Naive thymus-derived CD4-positive, alpha-beta T cell (primary cell): ENCODE results near the gene MTOR. TPM values are rescaled to one million over a fixed set of nuclear protein-coding genes. Genes with fewer than 3 reads are reported as not detected.
"Not testable (repeated sequence)": the region's sequence is repeated elsewhere in the genome, so short reads cannot be mapped to it uniquely, and the experiment has no call there.

Source experiments
- ATAC-seq: fragments of 150-1000 bp; cut with Tn5 transposase; 2 replicates; pipeline ENCODE4 v1.10.0; 2021; ENCODE audit warnings: mild to moderate bottlenecking, moderate library complexity
- CTCF ChIA-PET: fragments of 350-600 bp; sonication (Branson Sonifier 250); formaldehyde crosslinking; loops from one replicate; lab custom pipeline; 2021; ENCODE audit warnings: antibody characterized with exemption; lab: Charles Lee
- POLR2A ChIA-PET: fragments of 350-600 bp; sonication (Branson Sonifier 250); formaldehyde crosslinking; loops from one replicate; lab custom pipeline; 2021; ENCODE audit warnings: antibody characterized with exemption, inconsistent platforms; lab: Charles Lee
- DNase-seq, 9 donors: peaks; one replicate each; pipeline versions ENCODE4 v3.0.0 to v3.0.0-alpha.2; 2020 to 2022; ENCODE audit warnings: mixed read lengths in 1 of 9
- H3K27ac ChIP-seq: one replicate; pipeline ENCODE4 v1.7.0; 2013; ENCODE audit warnings: mild to moderate bottlenecking, low read depth, low read length, moderate library complexity
- H3K27me3 ChIP-seq, 2 donors: one replicate each; pipeline ENCODE4 v1.7.0; 2013; ENCODE audit warnings: low read length in 2 of 2, mild to moderate bottlenecking in 2 of 2, moderate library complexity in 2 of 2; ENCODE audit not compliant: control insufficient read depth in 2 of 2, insufficient read depth in 2 of 2
- H3K36me3 ChIP-seq, 3 experiments: 1 replicate in 2 of 3; 2 replicates in 1 of 3; pipeline ENCODE4 v1.7.0; 2013; ENCODE audit warnings: low read length in 3 of 3, mild to moderate bottlenecking in 3 of 3, moderate library complexity in 1 of 3; ENCODE audit not compliant: insufficient read depth in 3 of 3, control insufficient read depth in 2 of 3
- H3K4me1 ChIP-seq, 2 donors: one replicate each; pipeline ENCODE4 v1.7.0; 2013; ENCODE audit warnings: low read length in 2 of 2, mild to moderate bottlenecking in 2 of 2, moderate library complexity in 1 of 2; ENCODE audit not compliant: control insufficient read depth in 2 of 2, insufficient read depth in 2 of 2
- H3K4me3 ChIP-seq: 2 replicates; pipeline ENCODE4 v1.7.0; 2013; ENCODE audit warnings: mild to moderate bottlenecking, low read length
- H3K9me3 ChIP-seq, 3 experiments: 1 replicate in 2 of 3; 2 replicates in 1 of 3; pipeline ENCODE4 v1.7.0; 2013; ENCODE audit warnings: low read length in 3 of 3; ENCODE audit not compliant: control insufficient read depth in 2 of 3
- H3K27ac Mint-ChIP-seq, 9 donors: one replicate each; pipeline ENCODE4 v1.8.0; 2020 to 2022; ENCODE audit warnings: mixed read lengths in 9 of 9, mild to moderate bottlenecking in 8 of 9, moderate library complexity in 5 of 9, inconsistent platforms in 2 of 9
- H3K27me3 Mint-ChIP-seq, 5 donors: one replicate each; pipeline ENCODE4 v1.8.0; 2021 to 2022; ENCODE audit warnings: mixed read lengths in 5 of 5, mild to moderate bottlenecking in 1 of 5
- H3K36me3 Mint-ChIP-seq, 5 donors: one replicate each; pipeline ENCODE4 v1.8.0; 2020 to 2022; ENCODE audit warnings: mixed read lengths in 5 of 5, mild to moderate bottlenecking in 3 of 5, inconsistent platforms in 1 of 5
- H3K4me1 Mint-ChIP-seq, 7 donors: one replicate each; pipeline ENCODE4 v1.8.0; 2020 to 2022; ENCODE audit warnings: mixed read lengths in 7 of 7, mild to moderate bottlenecking in 3 of 7, inconsistent platforms in 1 of 7
- H3K4me3 Mint-ChIP-seq, 10 donors: one replicate each; pipeline ENCODE4 v1.8.0; 2020 to 2022; ENCODE audit warnings: mild to moderate bottlenecking in 10 of 10, mixed read lengths in 10 of 10, moderate library complexity in 6 of 10, inconsistent platforms in 2 of 10
- H3K9me3 Mint-ChIP-seq, 11 donors: one replicate each; pipeline ENCODE4 v1.8.0; 2020 to 2022; ENCODE audit warnings: mixed read lengths in 11 of 11, mild to moderate bottlenecking in 4 of 11, inconsistent platforms in 1 of 11, moderate library complexity in 1 of 11
- intact Hi-C, 2 donors: fragments of 100-400 bp; cut with micrococcal nuclease; formaldehyde crosslinking; loops; one replicate each; pipeline ENCODE4 v1.15.1; 2023
- polyA plus RNA-seq, 2 donors: library from polyadenylated mRNA; unstranded; fragments of 300-500 nt; fragmentation: Illumina TruSeq; gene quantifications; one replicate each; pipeline ENCODE4 v1.2.3, GENCODE V29; 2021
- total RNA-seq, 6 experiments: library from RNA in 5 of 6; stranded (reverse) in 5 of 6; gene quantifications; 1 replicate in 5 of 6; 2 replicates in 1 of 6; pipeline ENCODE4 v1.2.3 and lab custom pipeline; 2021 to 2026

The MTOR gene
- total and polyA plus RNA-seq, 7 experiments from 2014 or later = 4.8 to 47.9 (median 44.8) TPM

DNA sequence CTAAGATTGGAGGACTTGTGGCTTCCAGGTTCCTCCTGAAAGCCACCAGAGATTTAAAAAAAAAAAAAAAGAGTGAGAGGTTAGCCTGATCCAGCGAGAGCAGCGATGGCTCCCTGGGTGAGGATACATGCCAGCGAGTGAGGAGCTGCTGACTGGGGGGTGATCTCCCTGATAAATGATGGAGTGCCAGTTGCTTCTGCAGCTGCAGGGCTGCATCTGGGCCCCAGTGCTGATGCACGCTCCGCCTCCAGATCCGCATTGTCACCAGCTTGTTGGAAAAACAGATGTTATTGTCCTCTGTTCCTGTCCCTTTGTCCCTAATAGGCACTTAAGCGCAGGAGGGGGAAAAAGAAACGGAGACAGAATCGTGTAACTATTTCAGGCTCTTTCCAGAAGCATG, 39.2 kb upstream of the MTOR start:
- Mint-ChIP-seq H3K4me1 (peaks cover 10 to 18% (median 11%) of the 10 kb centered on the region in 7 donors), H3K27me3 (no peaks in the 10 kb centered on the region), H3K9me3 (no peaks in the 10 kb centered on the region), H3K27ac (peak overlapping the region in 2 of 9 donors; percentile 13 to 55), H3K36me3 (peaks cover 0 to 9% (median 4%) of the 10 kb centered on the region in 5 donors), H3K4me3 (no peak overlapping the region)
- H3K36me3 ChIP-seq = no peaks in the 10 kb centered on the region
- H3K27ac ChIP-seq = no peak overlapping the region
- ChIA-PET POLR2A (interaction anchor here (0.6 kb wide), 1 partner anchor 18 kb away, joined by 4 read pairs; no protein-coding TSS in a partner anchor), CTCF (interaction anchor here (1.6 kb wide), 1 partner anchor 60 kb away, joined by 8 read pairs; no protein-coding TSS in a partner anchor)
- no peak for DNase-seq
- H3K27me3 ChIP-seq = no peaks in the 10 kb centered on the region
- peaks cover 0 to 5% of the 10 kb centered on the region in 2 donors for H3K4me1 ChIP-seq
- ATAC-seq = no peak
- H3K4me3 ChIP-seq = no peak overlapping the region
- intact Hi-C loops = no loop called here
- no peaks in the 10 kb centered on the region for H3K9me3 ChIP-seq

DNA sequence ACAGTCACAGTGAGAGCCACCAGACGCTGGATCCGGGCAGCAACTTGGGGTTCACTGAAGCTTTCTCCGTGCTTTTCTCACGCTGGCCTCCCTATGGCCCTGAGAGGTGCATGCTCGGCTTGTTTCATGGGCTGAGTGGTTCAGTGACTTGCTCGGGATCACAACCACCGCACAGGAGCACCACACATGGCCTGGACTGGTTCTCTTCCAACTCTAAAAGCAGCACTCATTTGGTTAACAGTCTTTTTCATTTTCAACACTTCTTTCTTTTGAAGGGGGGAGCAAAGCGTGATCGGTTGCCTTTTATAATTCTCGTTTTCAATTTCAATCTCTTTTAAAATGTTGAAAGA, 36.8 kb upstream of the MTOR start:
- ChIA-PET POLR2A (interaction anchor here (0.8 kb wide), 1 partner anchor 22 kb away, joined by 4 read pairs; no protein-coding TSS in a partner anchor), CTCF (no interaction called here)
- H3K9me3 ChIP-seq = no peaks in the 10 kb centered on the region
- peaks cover 0 to 26% of the 10 kb centered on the region in 2 donors for H3K4me1 ChIP-seq
- H3K27ac ChIP-seq = no peak overlapping the region
- H3K27me3 ChIP-seq = no peaks in the 10 kb centered on the region
- Mint-ChIP-seq H3K4me1 (peaks cover 19 to 39% (median 30%) of the 10 kb centered on the region in 7 donors), H3K27ac (peak overlapping the region in 8 of 9 donors; percentile 41 to 89 (median 73)), H3K4me3 (peak overlapping the region in 6 of 10 donors; percentile 10 to 67 (median 50)), H3K27me3 (no peaks in the 10 kb centered on the region), H3K36me3 (peaks cover 5 to 19% (median 9%) of the 10 kb centered on the region in 5 donors), H3K9me3 (no peaks in the 10 kb centered on the region)
- no peaks in the 10 kb centered on the region for H3K36me3 ChIP-seq
- ATAC-seq (no peak), DNase-seq (no peak)
- intact Hi-C loops = no loop called here
- H3K4me3 ChIP-seq = no peak overlapping the region

DNA sequence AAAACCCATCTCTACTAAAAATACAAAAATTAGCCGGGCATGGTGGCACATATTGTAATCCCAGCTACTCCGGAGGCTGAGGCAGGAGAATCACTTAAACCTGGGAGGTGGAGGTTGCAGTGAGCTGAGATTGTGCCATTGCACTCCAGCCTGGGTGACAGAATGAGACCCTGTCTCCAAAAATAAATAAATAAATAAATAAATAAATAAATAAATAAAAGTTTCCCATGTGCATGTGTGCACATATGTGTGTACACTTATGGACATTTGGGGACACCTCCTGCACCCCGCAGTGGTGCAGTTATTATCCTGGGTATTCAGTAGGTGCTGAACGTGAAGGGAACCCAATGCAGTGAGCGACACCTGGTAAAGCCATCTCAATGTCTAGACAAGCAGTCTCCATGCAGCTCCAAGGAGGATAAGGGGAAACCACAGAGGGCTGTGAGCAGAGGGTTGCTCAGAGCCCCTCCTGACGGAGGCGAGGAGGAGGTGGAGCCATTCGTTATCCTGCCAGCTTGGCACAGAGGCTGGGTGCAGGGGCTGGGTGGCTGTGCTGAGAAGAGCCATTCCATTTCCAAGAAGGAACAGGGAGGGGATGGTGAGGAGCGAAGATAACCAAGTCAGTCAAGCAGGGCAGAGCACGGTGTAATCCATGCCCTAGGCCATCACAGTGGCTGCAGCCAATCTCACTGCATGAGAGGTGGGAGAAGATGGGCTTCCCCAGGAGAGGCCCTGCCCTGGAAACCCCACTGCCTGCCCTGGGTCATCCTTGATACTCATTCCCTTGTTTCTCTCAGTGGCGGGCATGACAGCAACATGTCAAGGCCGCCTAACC, 36.3 kb upstream of the MTOR start:
- Histone ChIP-seq H3K4me1 (peaks cover 0 to 26% of the 10 kb centered on the region in 2 donors), H3K4me3 (no peak overlapping the region), H3K36me3 (no peaks in the 10 kb centered on the region), H3K27ac (no peak overlapping the region), H3K27me3 (no peaks in the 10 kb centered on the region), H3K9me3 (no peaks in the 10 kb centered on the region)
- H3K4me3 Mint-ChIP-seq = peak overlapping the region in 5 of 10 donors; percentile 10 to 67 (median 58)
- ChIA-PET POLR2A (no interaction called here), CTCF (no interaction called here)
- peaks cover 19 to 45% (median 34%) of the 10 kb centered on the region in 7 donors for H3K4me1 Mint-ChIP-seq
- ATAC-seq (no peak), DNase-seq (no peak)
- H3K9me3 Mint-ChIP-seq = no peaks in the 10 kb centered on the region
- H3K27ac Mint-ChIP-seq = peak overlapping the region in 7 of 9 donors; percentile 41 to 89 (median 67)
- intact Hi-C loops = no loop called here
- peaks cover 5 to 19% (median 9%) of the 10 kb centered on the region in 5 donors for H3K36me3 Mint-ChIP-seq
- no peaks in the 10 kb centered on the region for H3K27me3 Mint-ChIP-seq

DNA sequence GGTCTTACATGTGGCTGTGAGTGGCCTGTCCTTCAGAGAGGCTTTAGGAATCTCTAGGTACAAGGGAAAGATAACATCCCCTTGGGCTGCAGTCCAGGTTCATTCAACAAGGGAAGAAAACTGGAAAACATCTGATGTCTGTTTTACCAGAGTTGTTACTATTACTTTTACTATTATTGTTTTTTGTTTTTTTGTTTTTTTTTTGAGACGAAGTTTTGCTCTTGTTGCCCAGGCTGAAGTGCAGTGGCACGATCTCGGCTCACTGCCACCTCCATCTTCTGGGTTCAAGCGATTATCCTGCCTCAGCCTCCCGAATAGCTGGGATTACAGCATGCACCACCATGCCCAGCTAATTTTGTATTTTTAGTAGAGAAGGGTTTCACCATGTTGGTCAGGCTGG, 35.4 kb upstream of the MTOR start:
- CTCF ChIA-PET = interaction anchor here (0.6 to 3.4 kb wide), 2 partner anchors 55 to 369 kb away, joined by 3 to 37 read pairs; no protein-coding TSS in a partner anchor
- POLR2A ChIA-PET, H3K36me3 ChIP-seq, ATAC-seq, H3K4me3 ChIP-seq, H3K27me3 ChIP-seq, H3K27me3 Mint-ChIP-seq, H3K27ac ChIP-seq, DNase-seq, H3K4me3 Mint-ChIP-seq, intact Hi-C loops, H3K9me3 ChIP-seq, H3K9me3 Mint-ChIP-seq: not testable (repeated sequence)
- peaks cover 0 to 26% of the 10 kb centered on the region in 2 donors for H3K4me1 ChIP-seq
- Mint-ChIP-seq H3K4me1 (peaks cover 20 to 54% (median 41%) of the 10 kb centered on the region in 7 donors), H3K36me3 (peaks cover 5 to 24% (median 9%) of the 10 kb centered on the region in 5 donors), H3K27ac (peak overlapping the region in 5 of 9 donors; percentile 8 to 83 (median 66))

DNA sequence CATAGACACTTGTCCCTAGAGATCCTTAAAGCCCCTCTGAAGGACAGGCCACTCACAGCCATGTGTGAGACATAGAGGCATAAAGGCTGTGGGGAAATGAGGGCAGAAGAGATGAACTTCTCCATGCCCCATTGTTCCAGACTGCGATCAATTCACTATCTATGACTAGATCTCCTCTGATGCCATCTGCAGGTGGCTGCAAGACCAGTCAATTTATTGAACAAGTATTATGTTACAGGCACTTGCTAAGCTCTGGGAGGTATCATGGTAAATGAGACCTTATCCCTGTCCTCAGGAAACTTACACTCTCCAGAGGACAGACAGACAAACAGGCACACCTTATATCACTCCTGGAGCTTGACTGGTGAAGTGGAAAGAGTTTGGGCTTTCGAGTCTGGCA, 33.6 kb upstream of the MTOR start:
- peaks cover 37 to 72% (median 59%) of the 10 kb centered on the region in 7 donors for H3K4me1 Mint-ChIP-seq
- Histone ChIP-seq H3K4me3 (no peak overlapping the region), H3K36me3 (peaks cover 0 to 9% (median 0%) of the 10 kb centered on the region in 3 experiments), H3K4me1 (peaks cover 0 to 34% of the 10 kb centered on the region in 2 donors), H3K27ac (peak overlapping the region; percentile 41), H3K9me3 (no peaks in the 10 kb centered on the region), H3K27me3 (no peaks in the 10 kb centered on the region)
- ATAC-seq = no peak
- H3K9me3 Mint-ChIP-seq = no peaks in the 10 kb centered on the region
- ChIA-PET POLR2A (interaction anchor here (1.1 to 4.8 kb wide), 5 partner anchors 9 to 54 kb away, joined by 3 to 31 read pairs (median 7); partner anchors contain the start of genes MTOR and UBIAD1), CTCF (interaction anchor here (0.8 to 3.4 kb wide), 13 partner anchors 16 to 836 kb away, joined by 3 to 37 read pairs (median 3); partner anchors contain the start of gene MTOR)
- H3K27me3 Mint-ChIP-seq = no peaks in the 10 kb centered on the region
- H3K27ac Mint-ChIP-seq = peak overlapping the region in 8 of 9 donors; percentile 55 to 93 (median 85)
- peak in 5 of 9 donors; percentile 31 to 55 (median 44) for DNase-seq
- H3K36me3 Mint-ChIP-seq = peaks cover 5 to 36% (median 21%) of the 10 kb centered on the region in 5 donors
- intact Hi-C loops = loop anchor here (1.0 to 2.0 kb wide), 4 partner anchors 15 to 259 kb away; partner anchors contain the start of gene MTOR (in 1 of the 2)
- peak overlapping the region in 2 of 10 donors; percentile 18 to 59 for H3K4me3 Mint-ChIP-seq

DNA sequence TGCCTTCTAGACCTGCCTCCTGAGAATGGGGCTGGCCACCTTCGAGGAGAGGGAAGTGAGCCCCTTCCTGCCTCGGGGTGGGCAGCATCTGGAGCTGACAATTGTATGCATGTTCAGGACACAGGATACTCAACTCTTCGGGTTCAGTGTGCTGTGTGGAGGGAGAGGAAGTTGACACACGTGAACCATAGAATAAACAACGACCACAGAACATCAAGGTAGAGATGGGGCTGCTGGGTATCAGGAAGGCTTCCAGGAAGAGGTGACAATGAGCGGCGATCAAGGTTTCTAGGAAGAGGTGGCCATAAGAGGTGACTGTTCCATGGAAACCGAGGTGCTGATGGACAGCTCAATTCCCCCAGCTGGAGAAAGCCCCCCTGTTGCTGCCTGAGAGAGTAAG, 32.6 kb upstream of the MTOR start:
- ATAC-seq (peak; percentile 27), DNase-seq (no peak)
- Mint-ChIP-seq H3K27ac (peak overlapping the region; percentile 66 to 94 (median 89)), H3K4me1 (peaks cover 45 to 81% (median 67%) of the 10 kb centered on the region in 7 donors), H3K27me3 (no peaks in the 10 kb centered on the region), H3K4me3 (peak overlapping the region; percentile 12 to 78 (median 58)), H3K9me3 (no peaks in the 10 kb centered on the region), H3K36me3 (peaks cover 5 to 41% (median 29%) of the 10 kb centered on the region in 5 donors)
- H3K4me1 ChIP-seq = peaks cover 0 to 39% of the 10 kb centered on the region in 2 donors
- intact Hi-C loops = loop anchor here in 1 of 2 donors (2.0 kb wide), 1 partner anchor 14 kb away; no protein-coding TSS in a partner anchor
- H3K27ac ChIP-seq = no peak overlapping the region
- no peaks in the 10 kb centered on the region for H3K9me3 ChIP-seq
- ChIA-PET CTCF (interaction anchor here (0.7 to 3.4 kb wide), 5 partner anchors 15 to 437 kb away, joined by 3 to 37 read pairs (median 4); no protein-coding TSS in a partner anchor), POLR2A (interaction anchor here (2.1 to 4.8 kb wide), 3 partner anchors 13 to 32 kb away, joined by 7 to 31 read pairs (median 9); partner anchors contain the start of genes MTOR and UBIAD1)
- no peaks in the 10 kb centered on the region for H3K27me3 ChIP-seq
- H3K4me3 ChIP-seq = no peak overlapping the region
- H3K36me3 ChIP-seq = peaks cover 0 to 17% (median 0%) of the 10 kb centered on the region in 3 experiments
